Neural cell (in vitro differentiated cells): ENCODE measurements around the gene HLA-DRB1. TPM values are rescaled to one million over a fixed set of nuclear protein-coding genes. Genes with fewer than 3 reads are reported as not detected.
"Not testable (repeated sequence)": the region's sequence is repeated elsewhere in the genome, so short reads cannot be mapped to it uniquely, and the experiment has no call there.

Source experiments
- H2AFZ ChIP-seq: fragments of 200-600, 300-800 bp; sonication (generic), shearing (Covaris generic); 2 replicates; pipeline ENCODE4 v1.6.0; 2014; ENCODE audit warnings: low read depth, mild to moderate bottlenecking, antibody characterized with exemption, low read length, moderate library complexity
- H3F3A ChIP-seq: fragments of 200-600 bp; shearing (Covaris generic); 2 replicates; pipeline ENCODE4 v1.6.1; 2016; ENCODE audit warnings: mild to moderate bottlenecking, moderate library complexity, mixed read lengths, antibody characterized with exemption, low read length; ENCODE audit not compliant: insufficient read depth, poor library complexity, severe bottlenecking
- H3K27ac ChIP-seq: fragments of 200-600, 300-800 bp; sonication (generic), shearing (Covaris generic); 2 replicates; pipeline ENCODE4 v1.5.1; 2014; ENCODE audit warnings: mild to moderate bottlenecking, low read length, moderate library complexity
- H3K27me3 ChIP-seq: fragments of 300-800, 200-600 bp; sonication (generic), shearing (Covaris generic); 2 replicates; pipeline ENCODE4 v1.6.0; 2014; ENCODE audit warnings: mild to moderate bottlenecking, low read depth, low read length, moderate library complexity; ENCODE audit not compliant: insufficient read depth
- H3K36me3 ChIP-seq: fragments of 300-800, 200-600 bp; sonication (generic), shearing (Covaris generic); 2 replicates; pipeline ENCODE4 v1.5.1; 2014; ENCODE audit warnings: mild to moderate bottlenecking, antibody characterized with exemption, low read length, moderate library complexity; ENCODE audit not compliant: insufficient read depth
- H3K4me2 ChIP-seq: fragments of 300-800, 200-600 bp; sonication (generic), shearing (Covaris generic); 2 replicates; pipeline ENCODE4 v1.6.0; 2014; ENCODE audit warnings: mild to moderate bottlenecking, low read length
- H3K4me3 ChIP-seq: fragments of 300-800, 200-600 bp; sonication (generic), shearing (Covaris generic); 2 replicates; pipeline ENCODE4 v1.5.1; 2014; ENCODE audit warnings: mild to moderate bottlenecking, low read length, moderate library complexity
- H3K79me2 ChIP-seq: fragments of 200-600 bp; shearing (Covaris generic); replicated peaks from 2 replicates; pipeline ENCODE4 v1.6.0; 2014; ENCODE audit warnings: mild to moderate bottlenecking, low read length, moderate library complexity; ENCODE audit not compliant: insufficient read depth
- H3K9ac ChIP-seq: fragments of 300-800, 200-600 bp; sonication (generic), shearing (Covaris generic); 2 replicates; pipeline ENCODE4 v1.6.1; 2016; ENCODE audit warnings: mild to moderate bottlenecking, low read length, mixed read lengths
- H3K9me2 ChIP-seq: fragments of 200-600 bp; shearing (Covaris generic); 2 replicates; pipeline ENCODE4 v1.6.1; 2016; ENCODE audit warnings: mild to moderate bottlenecking, low read length, mixed read lengths; ENCODE audit not compliant: insufficient read depth
- H3K9me3 ChIP-seq: fragments of 200-600, 300-800 bp; sonication (generic), shearing (Covaris generic); 2 replicates; pipeline ENCODE4 v1.6.1; 2016; ENCODE audit warnings: mild to moderate bottlenecking, mixed run types, low read length, moderate library complexity, mixed read lengths
- H4K20me1 ChIP-seq: fragments of 200-600 bp; shearing (Covaris generic); 2 replicates; pipeline ENCODE4 v1.6.1; 2016; ENCODE audit warnings: mild to moderate bottlenecking, mixed run types; ENCODE audit not compliant: insufficient read depth
- CTCF ChIP-seq: fragments of 450-650 bp; IDR thresholded peaks from 2 replicates; pipeline ENCODE4 v1.5.1; 2014; ENCODE audit warnings: antibody characterized with exemption, mild to moderate bottlenecking, moderate library complexity; ENCODE audit not compliant: poor library complexity, severe bottlenecking
- EP300 ChIP-seq: fragments of 450-650 bp; conservative IDR thresholded peaks from 2 replicates; pipeline ENCODE4 v1.6.1; 2014; ENCODE audit warnings: antibody characterized with exemption, mild to moderate bottlenecking, moderate library complexity; ENCODE audit not compliant: poor library complexity, severe bottlenecking
- EZH2 ChIP-seq: fragments of 200-600, 300-800 bp; shearing (Covaris generic), sonication (generic); IDR thresholded peaks from 2 replicates; pipeline ENCODE4 v1.6.1; 2014; ENCODE audit warnings: antibody characterized with exemption, low read length, borderline replicate concordance, mild to moderate bottlenecking; ENCODE audit not compliant: insufficient read depth, poor library complexity, severe bottlenecking
- MXI1 ChIP-seq: fragments of 450-650 bp; conservative IDR thresholded peaks from 2 replicates; pipeline ENCODE4 v1.6.1; 2014; ENCODE audit warnings: antibody characterized with exemption, mild to moderate bottlenecking; ENCODE audit not compliant: poor library complexity, severe bottlenecking
- POLR2AphosphoS5 ChIP-seq: IDR thresholded peaks from 2 replicates; pipeline ENCODE4 v1.6.1; 2012
- RAD21 ChIP-seq: fragments of 450-650 bp; conservative IDR thresholded peaks from 2 replicates; pipeline ENCODE4 v1.6.1; 2014; ENCODE audit warnings: antibody characterized with exemption, mild to moderate bottlenecking, moderate library complexity
- REST ChIP-seq: IDR thresholded peaks from 2 replicates; pipeline ENCODE4 v1.6.1; 2012; ENCODE audit warnings: borderline replicate concordance
- SMC3 ChIP-seq: fragments of 450-650 bp; conservative IDR thresholded peaks from 2 replicates; pipeline ENCODE4 v1.6.1; 2014; ENCODE audit warnings: antibody characterized with exemption, mild to moderate bottlenecking, moderate library complexity; ENCODE audit not compliant: poor library complexity
- TAF1 ChIP-seq: IDR thresholded peaks from 2 replicates; pipeline ENCODE4 v1.6.1; 2012; ENCODE audit warnings: low read depth
- polyA plus RNA-seq: library from polyadenylated mRNA; depleted of rRNA; stranded (reverse); fragments of >200 nt; gene quantifications from 2 replicates; pipeline ENCODE4 v1.2.3, GENCODE V29; 2014

The HLA-DRB1 gene
- polyA plus RNA-seq, 1 donor from 2014 or later, result not detected

- Histone ChIP-seq H3K27ac (no peak overlapping the region), H3K9ac (no peak overlapping the region), H3K9me3 (no peaks in the 10 kb centered on the region), H3F3A (no peaks in the 10 kb centered on the region), H2AFZ (no peak overlapping the region), H3K4me2 (no peak overlapping the region), H3K9me2 (no peaks in the 10 kb centered on the region), H4K20me1 (no peaks in the 10 kb centered on the region), H3K36me3 (no peaks in the 10 kb centered on the region), H3K27me3 (no peaks in the 10 kb centered on the region), H3K79me2 (no peaks in the 10 kb centered on the region), H3K4me3 (no peak overlapping the region)
- no peak for TF ChIP-seq REST
- TF ChIP-seq CTCF, result no peak
- no peak for TF ChIP-seq POLR2AphosphoS5
- TF ChIP-seq SMC3, result no peak
- TF ChIP-seq RAD21, result no peak
- TF ChIP-seq TAF1, result no peak
- TF ChIP-seq MXI1, result no peak
- TF ChIP-seq EP300, result no peak
- TF ChIP-seq EZH2, result no peak
Observed at GRCh38 chr6:32551410-32551809, 38.2 kb downstream of the HLA-DRB1 start.

GRCh38 chr6:32539839-32540238, 49.8 kb downstream of the HLA-DRB1 start:
- H3K9me2 ChIP-seq, result no peaks in the 10 kb centered on the region
- no peak overlapping the region for H3K4me3 ChIP-seq
- H3K27ac ChIP-seq, result no peak overlapping the region
- H3K9ac ChIP-seq, result no peak overlapping the region
- H3K27me3 ChIP-seq, result no peaks in the 10 kb centered on the region
- H3F3A ChIP-seq, result no peaks in the 10 kb centered on the region
- no peaks in the 10 kb centered on the region for H3K79me2 ChIP-seq
- no peak overlapping the region for H2AFZ ChIP-seq
- H3K4me2 ChIP-seq, result no peak overlapping the region
- no peak for TF ChIP-seq REST
- TF ChIP-seq SMC3, result no peak
- no peak for TF ChIP-seq POLR2AphosphoS5
- no peak for TF ChIP-seq EZH2
- H3K9me3 ChIP-seq, result no peaks in the 10 kb centered on the region
- H3K36me3 ChIP-seq, result no peaks in the 10 kb centered on the region
- H4K20me1 ChIP-seq, result no peaks in the 10 kb centered on the region

- not testable (repeated sequence) for H3K9me2 ChIP-seq, H3K27me3 ChIP-seq, H4K20me1 ChIP-seq, H3K79me2 ChIP-seq, H3K4me3 ChIP-seq, H3K27ac ChIP-seq, H3K4me2 ChIP-seq, H3K9ac ChIP-seq, H3K36me3 ChIP-seq, H2AFZ ChIP-seq, H3K9me3 ChIP-seq, H3F3A ChIP-seq
Observed at GRCh38 chr6:32530431-32530793, 59.2 kb downstream of the HLA-DRB1 start.
